Subcutaneous abdominal adipose tissue (tissue), 5 donors: Measurements from ENCODE around the gene JUP.

Experiments
- H3K27ac ChIP-seq: one replicate; pipeline ENCODE4 v1.7.0; 2013; ENCODE audit warnings: low read depth, mild to moderate bottlenecking, inconsistent platforms, low read length, moderate library complexity
- H3K27me3 ChIP-seq, 5 donors: one replicate each; pipeline ENCODE4 v1.7.0; 2013; ENCODE audit warnings: low read length in 5 of 5, inconsistent platforms in 1 of 5; ENCODE audit not compliant: control insufficient read depth in 5 of 5, insufficient read depth in 4 of 5
- H3K36me3 ChIP-seq, 5 donors: one replicate each; pipeline ENCODE4 v1.7.0; 2013; ENCODE audit warnings: low read length in 5 of 5; ENCODE audit not compliant: control insufficient read depth in 5 of 5, insufficient read depth in 5 of 5
- H3K4me1 ChIP-seq, 5 donors: one replicate each; pipeline ENCODE4 v1.7.0; 2013; ENCODE audit warnings: low read length in 5 of 5, mild to moderate bottlenecking in 3 of 5, moderate library complexity in 1 of 5; ENCODE audit not compliant: control insufficient read depth in 5 of 5, insufficient read depth in 5 of 5
- H3K4me3 ChIP-seq, 5 donors: one replicate each; pipeline ENCODE4 v1.7.0; 2013; ENCODE audit warnings: low read length in 5 of 5, low read depth in 1 of 5
- H3K9ac ChIP-seq, 5 donors: one replicate each; pipeline ENCODE4 v1.7.0; 2013; ENCODE audit warnings: low read length in 5 of 5, mild to moderate bottlenecking in 4 of 5, moderate library complexity in 3 of 5
- H3K9me3 ChIP-seq, 5 donors: one replicate each; pipeline ENCODE4 v1.7.0; 2013; ENCODE audit warnings: low read length in 5 of 5; ENCODE audit not compliant: control insufficient read depth in 5 of 5
- donor health status: healthy.
- donor health status: healthy.
- donor health status: healthy.
- donor health status: healthy.
- donor health status: healthy.

The JUP gene

GRCh38 chr17:41731836-41732235, 54.7 kb downstream of the JUP start:
- Histone ChIP-seq H3K4me3 (no peak overlapping the region), H3K9me3 (no peaks in the 10 kb centered on the region), H3K27ac (no peak overlapping the region), H3K9ac (no peak overlapping the region), H3K36me3 (no peaks in the 10 kb centered on the region), H3K4me1 (peaks cover 0 to 18% (median 14%) of the 10 kb centered on the region in 5 donors), H3K27me3 (peaks cover 27 to 46% (median 40%) of the 10 kb centered on the region in 5 donors)

DNA sequence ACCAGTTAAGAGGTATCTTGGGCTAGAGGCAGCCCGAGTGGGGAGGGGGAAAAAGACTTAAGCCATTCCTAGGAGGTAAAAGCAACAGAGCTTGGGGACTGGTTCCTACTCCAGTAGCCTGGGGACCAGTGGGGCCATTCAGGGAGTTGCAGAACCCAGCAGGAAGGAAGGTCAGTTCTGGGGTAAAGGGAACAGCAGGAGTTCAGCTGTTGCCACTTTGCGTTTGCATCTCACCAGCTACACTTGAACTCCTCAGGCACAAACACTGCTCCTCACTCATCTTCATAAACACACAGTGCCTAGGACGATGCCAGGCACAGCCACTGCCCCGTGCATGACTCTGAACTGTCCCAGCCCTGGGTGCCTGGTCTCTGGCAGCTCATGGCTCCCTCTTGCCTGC, 56.0 kb downstream of the JUP start:
- H3K36me3 ChIP-seq = no peaks in the 10 kb centered on the region
- H3K9ac ChIP-seq = no peak overlapping the region
- peaks cover 0 to 18% (median 14%) of the 10 kb centered on the region in 5 donors for H3K4me1 ChIP-seq
- H3K9me3 ChIP-seq = no peaks in the 10 kb centered on the region
- H3K27ac ChIP-seq = no peak overlapping the region
- H3K27me3 ChIP-seq = peaks cover 22 to 35% (median 34%) of the 10 kb centered on the region in 5 donors
- H3K4me3 ChIP-seq = no peak overlapping the region

- Histone ChIP-seq H3K9me3 (no peaks in the 10 kb centered on the region), H3K4me1 (peaks cover 0 to 2% (median 0%) of the 10 kb centered on the region in 5 donors), H3K36me3 (no peaks in the 10 kb centered on the region), H3K4me3 (no peak overlapping the region), H3K27ac (no peak overlapping the region), H3K27me3 (peaks cover 11 to 22% (median 18%) of the 10 kb centered on the region in 5 donors), H3K9ac (no peak overlapping the region)
Observed at GRCh38 chr17:41728056-41728455, 58.5 kb downstream of the JUP start.

DNA sequence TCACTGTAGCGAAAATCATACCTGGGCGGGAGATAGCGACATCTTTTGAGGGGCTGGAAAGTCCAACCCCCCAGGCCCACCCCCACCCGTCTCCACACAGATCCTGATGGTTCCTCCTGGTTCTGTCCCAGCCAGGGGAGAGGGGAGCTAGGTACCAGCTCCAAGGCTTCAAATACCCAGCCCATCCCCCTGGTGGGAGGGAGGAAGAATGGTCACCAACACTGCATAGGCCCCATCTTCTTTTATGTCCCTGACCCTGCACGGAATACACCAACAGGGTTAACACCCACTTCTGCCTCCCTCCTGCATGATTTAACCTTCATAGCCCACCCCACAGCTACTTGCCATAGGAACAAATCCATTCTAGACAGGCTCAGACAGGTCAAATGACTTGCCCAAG, 61.4 kb downstream of the JUP start:
- Histone ChIP-seq H3K9me3 (no peaks in the 10 kb centered on the region), H3K4me3 (no peak overlapping the region), H3K4me1 (no peaks in the 10 kb centered on the region), H3K27ac (no peak overlapping the region), H3K27me3 (peaks cover 0 to 10% (median 6%) of the 10 kb centered on the region in 5 donors), H3K9ac (no peak overlapping the region), H3K36me3 (no peaks in the 10 kb centered on the region)

GRCh38 chr17:41724476-41725050, 61.9 kb downstream of the JUP start:
- H3K36me3 ChIP-seq = no peaks in the 10 kb centered on the region
- H3K27me3 ChIP-seq = peaks cover 0 to 10% (median 6%) of the 10 kb centered on the region in 5 donors
- H3K4me1 ChIP-seq = no peaks in the 10 kb centered on the region

GRCh38 chr17:41723801-41724475, 62.6 kb downstream of the JUP start:
- H3K9ac ChIP-seq = no peak overlapping the region
- no peak overlapping the region for H3K4me3 ChIP-seq
- no peak overlapping the region for H3K27ac ChIP-seq
- H3K9me3 ChIP-seq = no peaks in the 10 kb centered on the region
- no peaks in the 10 kb centered on the region for H3K36me3 ChIP-seq
- no peaks in the 10 kb centered on the region for H3K4me1 ChIP-seq
- peaks cover 0 to 10% (median 6%) of the 10 kb centered on the region in 5 donors for H3K27me3 ChIP-seq

More at GRCh38 chr17:41724476-41725050, 61.9 kb downstream of the JUP start:
- Histone ChIP-seq H3K4me3 (no peak overlapping the region), H3K27ac (no peak overlapping the region), H3K9ac (no peak overlapping the region), H3K9me3 (no peaks in the 10 kb centered on the region)

GRCh38 chr17:41722231-41722630, 64.3 kb downstream of the JUP start:
- no peaks in the 10 kb centered on the region for H3K9me3 ChIP-seq
- H3K9ac ChIP-seq = no peak overlapping the region
- no peak overlapping the region for H3K4me3 ChIP-seq
- no peaks in the 10 kb centered on the region for H3K36me3 ChIP-seq
- peaks cover 0 to 8% (median 6%) of the 10 kb centered on the region in 5 donors for H3K27me3 ChIP-seq
- H3K4me1 ChIP-seq = peaks cover 0 to 15% (median 6%) of the 10 kb centered on the region in 5 donors
- no peak overlapping the region for H3K27ac ChIP-seq

- peaks cover 0 to 23% (median 6%) of the 10 kb centered on the region in 5 donors for H3K4me1 ChIP-seq
- no peak overlapping the region for H3K9ac ChIP-seq
- H3K9me3 ChIP-seq = no peaks in the 10 kb centered on the region
- peaks cover 0 to 6% (median 0%) of the 10 kb centered on the region in 5 donors for H3K27me3 ChIP-seq
- H3K27ac ChIP-seq = no peak overlapping the region
- H3K4me3 ChIP-seq = no peak overlapping the region
- H3K36me3 ChIP-seq = no peaks in the 10 kb centered on the region
Observed at GRCh38 chr17:41718287-41718645, 68.2 kb downstream of the JUP start.

GRCh38 chr17:41717408-41718286, 68.9 kb downstream of the JUP start:
- Histone ChIP-seq H3K27ac (no peak overlapping the region), H3K4me3 (no peak overlapping the region), H3K36me3 (no peaks in the 10 kb centered on the region), H3K27me3 (no peaks in the 10 kb centered on the region), H3K9me3 (no peaks in the 10 kb centered on the region), H3K4me1 (peaks cover 0 to 23% (median 6%) of the 10 kb centered on the region in 5 donors), H3K9ac (peak overlapping the region in 2 of 5 donors; percentile 3 to 11)
